Psoas muscle (tissue), 8 donors: ENCODE results near the gene DHX57. TPM values are rescaled to one million over a fixed set of nuclear protein-coding genes. Genes with fewer than 3 reads are reported as not detected.

Source experiments
- ATAC-seq, 4 donors: fragments of 200-7000 bp; cut with Tn5 transposase; one replicate each; pipeline ENCODE4 v1.9.1; 2020; ENCODE audit warnings: moderate library complexity in 3 of 4, mild to moderate bottlenecking in 2 of 4
- DNase-seq, 2 donors: peaks; one replicate each; pipeline ENCODE4 v3.0.0-alpha.2; 2020
- H3K27ac ChIP-seq: fragments of 200-600 bp; one replicate; pipeline ENCODE4 v1.8.0; 2022
- H3K27me3 ChIP-seq, 3 donors: fragments of 200-600 bp in 1 of 3; one replicate each; pipeline versions ENCODE4 v1.6.1 to v1.8.0; 2013 to 2022; ENCODE audit warnings: low read length in 2 of 3, mild to moderate bottlenecking in 2 of 3, moderate library complexity in 1 of 3; ENCODE audit not compliant: insufficient read depth in 3 of 3
- H3K36me3 ChIP-seq, 2 donors: fragments of 200-600 bp in 1 of 2; one replicate each; pipeline versions ENCODE4 v1.6.1 to v1.8.0; 2013 to 2022; ENCODE audit warnings: low read depth in 1 of 2, mild to moderate bottlenecking in 1 of 2, moderate library complexity in 1 of 2; ENCODE audit not compliant: insufficient read depth in 1 of 2
- H3K4me1 ChIP-seq: fragments of 200-600 bp; one replicate; pipeline ENCODE4 v1.8.0; 2022
- H3K4me3 ChIP-seq: fragments of 200-600 bp; one replicate; pipeline ENCODE4 v1.8.0; 2022; ENCODE audit warnings: mild to moderate bottlenecking
- H3K9me3 ChIP-seq: fragments of 200-600 bp; one replicate; pipeline ENCODE4 v1.8.0; 2022
- WGBS, 3 donors: extraction: QIAGEN DNeasy Blood & Tissue Kit; methylation state at CpG; one replicate each; pipeline versions ENCODE4 v1.1.6 to v1.1.7; 2013; 5-methylcytosine and 5-hydroxymethylcytosine counted together
- intact Hi-C, 2 donors: fragments of 100-400 bp; cut with DNase I; formaldehyde crosslinking; loops; one replicate each; pipeline versions ENCODE4 v1.11.0 to v1.14.2; 2022
- polyA plus RNA-seq, 3 donors: library from polyadenylated mRNA; stranded (reverse); fragments of 200-250 nt; gene quantifications; one replicate each; pipeline ENCODE4 v1.2.3, GENCODE V29; 2013
- total RNA-seq, 4 donors: library from RNA; stranded (reverse); fragmentation: NEBNext Ultra II Directional in 2 of 4; extraction: Animal tissue kit (Norgen Biotek cat#: 25700) in 2 of 4; gene quantifications; one replicate each; pipeline versions ENCODE4 v1.2.1 to v1.2.4, GENCODE V29; 2021 to 2023
- TF ChIP-seq, protein P1 (sequence below): fragments of 200-600 bp; IDR thresholded peaks from one replicate; pipeline ENCODE4 v1.8.0; 2022; ENCODE audit warnings: antibody characterized with exemption
- donor health status: healthy with polysubstance abuse.
- donor health status: DM: no; HTN: no; CAD: no; lungs with moderate emphysema.
- donor health status: Bipolar disorder and iron deficiency.
- donor health status: healthy.
- donor health status: DM: yes; HTN: yes; CAD: no.
- donor health status: DM: no; HTN: no; CAD: no.
- donor health status: DM: no; HTN: no; CAD: no.
- donor health status: DM: yes; HTN: yes; CAD: no.

DHX57 gene
- total and polyA plus RNA-seq, 7 donors = 7.7 to 15.3 (median 11.6) TPM

DNA sequence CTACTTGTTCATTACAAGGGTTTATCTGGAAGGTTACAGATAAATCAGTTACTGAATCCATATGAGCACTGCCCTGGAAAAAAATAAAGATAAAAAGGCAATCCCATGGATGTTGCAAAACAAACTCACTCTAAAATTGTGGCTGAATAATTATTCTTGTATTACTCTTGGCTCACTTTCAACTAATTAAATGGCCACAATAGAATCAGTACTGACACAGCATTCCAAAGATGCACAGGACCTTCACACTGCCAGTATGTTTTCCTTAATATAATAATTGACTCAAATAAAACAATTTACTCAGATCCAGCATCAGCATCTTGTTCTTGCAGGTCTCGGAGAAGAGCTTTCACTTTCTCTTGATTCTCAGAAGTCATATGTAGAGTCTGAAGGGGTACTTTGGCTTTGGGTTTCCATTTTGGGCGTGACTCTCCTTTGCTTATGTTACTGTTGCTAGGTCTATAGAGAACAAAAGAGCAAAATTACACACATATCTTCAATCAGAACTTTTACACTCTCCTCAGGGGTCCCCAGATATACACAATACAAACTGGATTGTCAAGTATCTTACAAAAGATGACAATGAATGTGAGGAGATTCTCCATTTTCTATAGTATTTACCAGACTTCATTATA is 12.6 kb downstream of the DHX57 start:
- TF ChIP-seq, protein P1, sequence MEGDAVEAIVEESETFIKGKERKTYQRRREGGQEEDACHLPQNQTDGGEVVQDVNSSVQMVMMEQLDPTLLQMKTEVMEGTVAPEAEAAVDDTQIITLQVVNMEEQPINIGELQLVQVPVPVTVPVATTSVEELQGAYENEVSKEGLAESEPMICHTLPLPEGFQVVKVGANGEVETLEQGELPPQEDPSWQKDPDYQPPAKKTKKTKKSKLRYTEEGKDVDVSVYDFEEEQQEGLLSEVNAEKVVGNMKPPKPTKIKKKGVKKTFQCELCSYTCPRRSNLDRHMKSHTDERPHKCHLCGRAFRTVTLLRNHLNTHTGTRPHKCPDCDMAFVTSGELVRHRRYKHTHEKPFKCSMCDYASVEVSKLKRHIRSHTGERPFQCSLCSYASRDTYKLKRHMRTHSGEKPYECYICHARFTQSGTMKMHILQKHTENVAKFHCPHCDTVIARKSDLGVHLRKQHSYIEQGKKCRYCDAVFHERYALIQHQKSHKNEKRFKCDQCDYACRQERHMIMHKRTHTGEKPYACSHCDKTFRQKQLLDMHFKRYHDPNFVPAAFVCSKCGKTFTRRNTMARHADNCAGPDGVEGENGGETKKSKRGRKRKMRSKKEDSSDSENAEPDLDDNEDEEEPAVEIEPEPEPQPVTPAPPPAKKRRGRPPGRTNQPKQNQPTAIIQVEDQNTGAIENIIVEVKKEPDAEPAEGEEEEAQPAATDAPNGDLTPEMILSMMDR = no peak
- intact Hi-C loops = no loop called here
- ATAC-seq (no peak), DNase-seq (no peak)
- no peaks in the 10 kb centered on the region for H3K9me3 ChIP-seq
- no peak overlapping the region for H3K4me3 ChIP-seq
- H3K27me3 ChIP-seq = no peaks in the 10 kb centered on the region
- 93 to 97% (median 96%) methylated on average over 2 of the region's 2 CpGs for WGBS, 3 donors
- peaks cover 16 to 69% of the 10 kb centered on the region in 2 donors for H3K36me3 ChIP-seq
- no peaks in the 10 kb centered on the region for H3K4me1 ChIP-seq
- H3K27ac ChIP-seq = no peak overlapping the region

DNA sequence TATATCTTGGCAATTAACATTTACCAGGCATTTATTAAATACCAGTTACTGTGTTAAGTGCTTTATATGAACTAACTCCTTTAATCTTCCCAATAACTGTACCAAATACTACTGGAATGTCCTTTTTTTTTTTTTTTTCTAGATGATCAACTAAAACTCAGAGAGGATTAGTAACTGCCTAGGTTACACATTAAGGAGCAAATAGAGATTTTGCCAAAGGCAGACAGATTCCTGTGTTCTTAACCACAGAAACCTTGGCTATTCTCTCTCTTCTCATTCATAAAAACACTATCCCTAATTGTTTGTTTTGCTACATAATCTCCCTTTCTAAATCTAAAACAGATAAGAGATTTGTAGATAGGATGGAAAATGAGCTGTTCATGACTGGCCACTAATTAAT is 13.3 kb downstream of the DHX57 start:
- Histone ChIP-seq H3K4me1 (no peaks in the 10 kb centered on the region), H3K27ac (no peak overlapping the region), H3K36me3 (peaks cover 16 to 71% of the 10 kb centered on the region in 2 donors), H3K9me3 (no peaks in the 10 kb centered on the region), H3K4me3 (no peak overlapping the region), H3K27me3 (no peaks in the 10 kb centered on the region)
- ATAC-seq (no peak), DNase-seq (no peak)
- TF ChIP-seq, protein P1 = no peak
- intact Hi-C loops = no loop called here

DNA sequence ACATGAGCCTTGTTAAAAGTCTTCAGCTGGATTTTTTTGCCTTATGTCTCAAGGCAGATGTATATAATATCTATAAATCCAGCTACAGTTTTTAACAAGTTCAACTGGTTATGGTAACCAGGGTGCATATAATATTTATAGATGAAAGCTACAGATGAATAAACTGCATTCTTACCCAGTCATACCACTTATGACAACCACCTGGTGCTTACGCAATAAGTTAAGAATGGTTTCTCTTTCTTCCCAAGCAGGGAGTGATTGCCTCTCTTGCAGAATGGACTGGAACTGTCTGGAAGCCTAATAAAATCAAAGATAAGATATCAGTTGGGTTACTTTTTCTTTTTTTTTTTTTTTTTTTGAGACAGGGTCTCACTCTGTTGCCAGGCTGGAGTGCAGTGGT is 19.6 kb downstream of the DHX57 start:
- H3K4me1 ChIP-seq = no peaks in the 10 kb centered on the region
- peaks cover 15 to 95% of the 10 kb centered on the region in 2 donors for H3K36me3 ChIP-seq
- TF ChIP-seq, protein P1 = no peak
- intact Hi-C loops = no loop called here
- ATAC-seq = no peak
- no peak overlapping the region for H3K27ac ChIP-seq
- 85 to 99% (median 98%) methylated on average over 1 of the region's 1 CpG for WGBS, 3 donors
- H3K27me3 ChIP-seq = no peaks in the 10 kb centered on the region
- no peaks in the 10 kb centered on the region for H3K9me3 ChIP-seq
- DNase-seq = no peak
- H3K4me3 ChIP-seq = no peak overlapping the region

DNA sequence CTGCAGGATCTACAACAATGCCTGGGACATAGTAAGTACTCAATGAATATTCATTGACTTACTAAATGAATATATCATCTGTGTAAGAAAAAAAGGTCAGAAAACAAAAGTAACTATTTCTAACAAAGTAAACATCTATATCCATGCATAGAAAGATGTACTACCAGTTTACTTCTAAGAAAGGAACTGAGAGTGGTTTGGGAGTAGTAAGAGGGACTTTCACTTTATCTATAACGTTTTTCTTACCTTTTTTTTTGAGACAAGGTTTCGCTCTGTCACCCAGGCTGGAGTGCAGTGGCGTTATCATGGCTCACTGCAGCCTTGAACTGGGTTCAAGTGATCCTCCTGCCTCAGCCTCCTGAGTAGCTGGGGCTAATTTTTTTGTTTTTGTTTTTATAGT is 25.7 kb downstream of the DHX57 start:
- DNase-seq (no peak), ATAC-seq (no peak)
- H3K4me3 ChIP-seq = no peak overlapping the region
- H3K27ac ChIP-seq = no peak overlapping the region
- H3K4me1 ChIP-seq = no peaks in the 10 kb centered on the region
- 89 to 90% (median 90%) methylated on average over 3 of the region's 3 CpGs for WGBS, 3 donors
- peaks cover 9 to 92% of the 10 kb centered on the region in 2 donors for H3K36me3 ChIP-seq
- intact Hi-C loops = no loop called here
- TF ChIP-seq, protein P1 = no peak
- no peaks in the 10 kb centered on the region for H3K9me3 ChIP-seq
- no peaks in the 10 kb centered on the region for H3K27me3 ChIP-seq

DNA sequence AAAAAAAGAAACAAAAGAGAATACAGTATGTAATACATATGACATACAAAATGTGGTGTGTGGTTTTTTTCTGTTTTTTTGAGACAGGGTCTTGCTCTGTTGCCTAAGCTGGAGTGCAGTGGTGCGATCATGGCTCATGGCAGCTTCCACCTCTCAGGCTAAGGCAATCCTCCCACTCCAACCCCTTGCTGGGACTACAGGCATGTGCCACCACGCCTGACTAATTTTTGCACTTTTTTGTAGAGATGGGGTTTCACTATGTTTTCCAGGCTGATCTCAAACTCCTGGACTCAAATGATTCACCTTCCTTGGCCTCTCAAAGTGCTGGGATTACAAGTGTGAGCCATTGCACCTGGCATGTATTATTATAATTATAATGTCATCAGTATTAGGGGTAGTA is 38.9 kb downstream of the DHX57 start:
- intact Hi-C loops = no loop called here

More for the DNA sequence above, 38.9 kb downstream of the DHX57 start:
- no peak for DNase-seq
- no peak for ATAC-seq
- no peaks in the 10 kb centered on the region for H3K9me3 ChIP-seq
- 92 to 95% (median 93%) methylated on average over 2 of the region's 2 CpGs for WGBS, 3 donors
- no peak overlapping the region for H3K4me3 ChIP-seq
- TF ChIP-seq, protein P1 = no peak
- no peak overlapping the region for H3K27ac ChIP-seq
- H3K36me3 ChIP-seq = peaks cover 2 to 82% of the 10 kb centered on the region in 2 donors
- H3K27me3 ChIP-seq = no peaks in the 10 kb centered on the region
- no peaks in the 10 kb centered on the region for H3K4me1 ChIP-seq
